EH (cell line): ENCODE measurements around the gene ATG4C.
"Not testable (repeated sequence)": the region's sequence is repeated elsewhere in the genome, so short reads cannot be mapped to it uniquely, and the experiment has no call there.

Source experiments
- DNase-seq: peaks from one replicate; pipeline ENCODE4 v3.0.0-alpha.2; 2015; ENCODE audit warnings: low read depth

Gene ATG4C

GRCh38 chr1:62774971-62775595, 8.8 kb upstream of the ATG4C start:
- no peak for DNase-seq

GRCh38 chr1:62778208-62778607, 5.7 kb upstream of the ATG4C start:
- no peak for DNase-seq

GRCh38 chr1:62781841-62782543, 1.9 kb upstream of the ATG4C start:
- peak; percentile 72 for DNase-seq

GRCh38 chr1:62782544-62783212, 1.3 kb upstream of the ATG4C start:
- not testable (repeated sequence) for DNase-seq

- DNase-seq: no peak
These were observed 805 bp downstream of the ATG4C start for GRCh38 chr1:62784509-62785365.

GRCh38 chr1:62790716-62791115, 6.8 kb downstream of the ATG4C start:
- no peak for DNase-seq

- no peak for DNase-seq
These were observed 10.1 kb downstream of the ATG4C start for GRCh38 chr1:62794053-62794452.

GRCh38 chr1:62796221-62796620, 12.3 kb downstream of the ATG4C start:
- DNase-seq: no peak

- DNase-seq: no peak
These were observed 15.8 kb downstream of the ATG4C start for GRCh38 chr1:62799688-62800087.

- DNase-seq: no peak
These were observed 16.3 kb downstream of the ATG4C start for GRCh38 chr1:62800281-62800680.

GRCh38 chr1:62800825-62801306, 16.9 kb downstream of the ATG4C start:
- DNase-seq: peak; percentile 44

GRCh38 chr1:62809788-62810187, 25.9 kb downstream of the ATG4C start:
- DNase-seq: no peak

GRCh38 chr1:62810420-62811274, 26.7 kb downstream of the ATG4C start:
- no peak for DNase-seq

GRCh38 chr1:62823556-62823955, 39.6 kb downstream of the ATG4C start:
- DNase-seq: peak; percentile 42

- DNase-seq: peak; percentile 37
These were observed 43.0 kb downstream of the ATG4C start for GRCh38 chr1:62826901-62827300.

- DNase-seq: not testable (repeated sequence)
These were observed 43.9 kb downstream of the ATG4C start for GRCh38 chr1:62827786-62828185.

GRCh38 chr1:62832276-62832675, 48.3 kb downstream of the ATG4C start:
- no peak for DNase-seq

- no peak for DNase-seq
These were observed 49.6 kb downstream of the ATG4C start for GRCh38 chr1:62833529-62833928.

- DNase-seq: no peak
These were observed 50.5 kb downstream of the ATG4C start for GRCh38 chr1:62834400-62834961.

GRCh38 chr1:62836856-62837540, 53.1 kb downstream of the ATG4C start:
- no peak for DNase-seq
